ENCODE results near the gene DDX50. TPM values are rescaled to one million over a fixed set of nuclear protein-coding genes. Genes with fewer than 3 reads are reported as not detected.
A peak's percentile ranks its signal among the peaks of the same experiment; 100 is the strongest.

Gene DDX50
- total RNA-seq, 1 experiment from 2014 or later: 37.1 TPM

- TF ChIP-seq ZNF281 (CRISPR knock-in tag; IDR thresholded peaks at IDR 0.05): no peak
- TF ChIP-seq PRDM15 (CRISPR knock-in tag; IDR thresholded peaks at IDR 0.05): no peak
- TF ChIP-seq GTF2I (CRISPR knock-in tag; conservative IDR thresholded peaks at IDR 0.05): no peak
- no peak for TF ChIP-seq STAT6 (CRISPR knock-in tag; conservative IDR thresholded peaks at IDR 0.05; ENCODE audit: low read depth)
- TF ChIP-seq ZNF232 (CRISPR knock-in tag; IDR thresholded peaks at IDR 0.05): no peak
- no peak for TF ChIP-seq ERG (CRISPR knock-in tag; IDR thresholded peaks at IDR 0.05)
- TF ChIP-seq ZNF138 (CRISPR knock-in tag; conservative IDR thresholded peaks at IDR 0.05): no peak
- TF ChIP-seq CREM (CRISPR knock-in tag; IDR thresholded peaks at IDR 0.05): no peak
- TF ChIP-seq CTCF (IDR thresholded peaks at IDR 0.05): no peak
Observed at GRCh38 chr10:68899186-68899745, 1.8 kb upstream of the DDX50 start (continued).

- ChIA-PET POLR2A (interaction anchor here (0.5 to 1.3 kb wide), 5 partner anchors 10 to 493 kb away, joined by 3 to 7 read pairs (median 3); partner anchors contain the start of genes CCAR1, RUFY2 and STOX1), CTCF (interaction anchor here (1.0 kb wide), 1 partner anchor 123 kb away, joined by 3 read pairs; no protein-coding TSS in a partner anchor)
- Mint-ChIP-seq H3K27ac (peak overlapping the region; percentile 97), H3K36me3 (no peaks in the 10 kb centered on the region; the same call in 1 of the 2 replicates), H3K27me3 (ENCODE audit: low read depth) (peaks cover 6% of the 10 kb centered on the region), H3K4me1 (peaks cover 20% of the 10 kb centered on the region), H3K4me3 (peak overlapping the region; percentile 97), H3K9me3 (no peaks in the 10 kb centered on the region)
- peak; percentile 42 for ATAC-seq
- DNase-seq (ENCODE audit: low spot score): no peak
- TF ChIP-seq E2F4 (CRISPR knock-in tag; IDR thresholded peaks at IDR 0.05; ENCODE audit: borderline replicate concordance, low read depth) (peak; percentile 61; the same call in 1 of the 2 replicates), ETV6 (CRISPR knock-in tag; IDR thresholded peaks at IDR 0.05) (peak; percentile 89), CTCF (IDR thresholded peaks at IDR 0.05) (no peak), ZNF532 (CRISPR knock-in tag; IDR thresholded peaks at IDR 0.05; ENCODE audit: borderline replicate concordance) (0 out of 2 replicates have a peak, but pooled peaks have one; percentile 72)
Observed at GRCh38 chr10:68900427-68901104, 549 bp upstream of the DDX50 start.

Data from WTC11 (cell line).